Gastrocnemius medialis (tissue), 4 donors: ENCODE results near the gene RASGEF1B. TPM values are rescaled to one million over a fixed set of nuclear protein-coding genes. Genes with fewer than 3 reads are reported as not detected.

ENCODE experiments used
- ATAC-seq, 2 donors: fragments of 150-250 bp; one replicate each; pipeline ENCODE4 v1.9.1; 2016
- DNase-seq, 2 donors: peaks; one replicate each; pipeline ENCODE4 v3.0.0-alpha.2; 2019
- H3K27ac ChIP-seq, 4 donors: fragments of 200-600 bp; sonication (generic); 1 replicate in 1 of 4; 2 replicates in 3 of 4; pipeline ENCODE4 v1.5.1; 2016 to 2018; ENCODE audit warnings: mild to moderate bottlenecking in 2 of 4, moderate library complexity in 1 of 4
- H3K27me3 ChIP-seq, 3 donors: fragments of 200-600 bp; sonication (generic) in 2 of 3; 1 replicate in 1 of 3; 2 replicates in 2 of 3; pipeline versions ENCODE4 v1.5.1 to v1.6.0; 2016 to 2019; ENCODE audit warnings: mild to moderate bottlenecking in 1 of 3, moderate library complexity in 1 of 3
- H3K36me3 ChIP-seq, 2 donors: fragments of 200-600 bp; sonication (generic) in 1 of 2; one replicate each; pipeline ENCODE4 v1.5.1; 2017 to 2018
- H3K4me1 ChIP-seq, 2 donors: fragments of 200-600 bp; sonication (generic) in 1 of 2; one replicate each; pipeline ENCODE4 v1.5.1; 2016 to 2017; ENCODE audit warnings: mild to moderate bottlenecking in 2 of 2
- H3K4me3 ChIP-seq, 4 donors: fragments of 200-600 bp; sonication (generic) in 3 of 4; 1 replicate in 1 of 4; 2 replicates in 3 of 4; pipeline ENCODE4 v1.5.1; 2016 to 2019; ENCODE audit warnings: mild to moderate bottlenecking in 2 of 4
- H3K9me3 ChIP-seq, 3 donors: fragments of 200-600 bp; sonication (generic) in 2 of 3; 1 replicate in 1 of 3; 2 replicates in 2 of 3; pipeline ENCODE4 v1.5.1; 2016 to 2019
- POLR2A ChIP-seq, 2 donors: fragments of 450-650 bp; IDR thresholded peaks; one replicate each; pipeline ENCODE4 v1.6.1; 2017; ENCODE audit warnings: antibody characterized with exemption in 2 of 2, mild to moderate bottlenecking in 2 of 2, moderate library complexity in 2 of 2
- in situ Hi-C, 4 donors: fragments of 200-750 bp; cut with MboI; loops; one replicate each; pipeline versions ENCODE4 v1.15.0 to v1.8.0; 2017; ENCODE audit warnings: low sequenced_read_pairs in 4 of 4
- intact Hi-C: fragments of 100-400 bp; cut with DNase I; formaldehyde crosslinking; loops from one replicate; pipeline ENCODE4 v1.15.1; 2023; ENCODE audit warnings: low total_unique reads
- total RNA-seq, 4 donors: library from RNA; depleted of rRNA; stranded (reverse); fragments of >200 nt; gene quantifications; one replicate each; pipeline versions ENCODE4 v1.1.0 to v1.2.3, GENCODE V29; 2016
- TF ChIP-seq, protein P1 (sequence below), 5 experiments: fragments of 450-650 bp in 3 of 5; fragments of 200-600 bp in 2 of 5; sonication (generic) in 2 of 5; IDR thresholded peaks in 4 of 5; conservative IDR thresholded peaks in 1 of 5; 1 replicate in 4 of 5; 2 replicates in 1 of 5; pipeline ENCODE4 v1.5.1; 2016 to 2019; ENCODE audit warnings: antibody characterized with exemption in 5 of 5, mild to moderate bottlenecking in 3 of 5, moderate library complexity in 3 of 5

RASGEF1B gene
- total RNA-seq, 4 donors from 2014 or later, result 1.9 to 6.0 (median 5.2) TPM

GRCh38 chr4:81468678-81469077, 3.0 kb downstream of the RASGEF1B start:
- TF ChIP-seq POLR2A (IDR thresholded peaks at IDR 0.05), result no peak
- TF ChIP-seq, protein P1, sequence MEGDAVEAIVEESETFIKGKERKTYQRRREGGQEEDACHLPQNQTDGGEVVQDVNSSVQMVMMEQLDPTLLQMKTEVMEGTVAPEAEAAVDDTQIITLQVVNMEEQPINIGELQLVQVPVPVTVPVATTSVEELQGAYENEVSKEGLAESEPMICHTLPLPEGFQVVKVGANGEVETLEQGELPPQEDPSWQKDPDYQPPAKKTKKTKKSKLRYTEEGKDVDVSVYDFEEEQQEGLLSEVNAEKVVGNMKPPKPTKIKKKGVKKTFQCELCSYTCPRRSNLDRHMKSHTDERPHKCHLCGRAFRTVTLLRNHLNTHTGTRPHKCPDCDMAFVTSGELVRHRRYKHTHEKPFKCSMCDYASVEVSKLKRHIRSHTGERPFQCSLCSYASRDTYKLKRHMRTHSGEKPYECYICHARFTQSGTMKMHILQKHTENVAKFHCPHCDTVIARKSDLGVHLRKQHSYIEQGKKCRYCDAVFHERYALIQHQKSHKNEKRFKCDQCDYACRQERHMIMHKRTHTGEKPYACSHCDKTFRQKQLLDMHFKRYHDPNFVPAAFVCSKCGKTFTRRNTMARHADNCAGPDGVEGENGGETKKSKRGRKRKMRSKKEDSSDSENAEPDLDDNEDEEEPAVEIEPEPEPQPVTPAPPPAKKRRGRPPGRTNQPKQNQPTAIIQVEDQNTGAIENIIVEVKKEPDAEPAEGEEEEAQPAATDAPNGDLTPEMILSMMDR (IDR thresholded peaks at IDR 0.05 in 4 of 5, conservative IDR thresholded peaks at IDR 0.05 in 1 of 5), result no peak
- in situ Hi-C loops, result loop anchor here (5.0 to 25.0 kb wide), 5 partner anchors 366 to 819 kb away; no protein-coding TSS in a partner anchor
- H3K9me3 ChIP-seq, result no peaks in the 10 kb centered on the region
- H3K27me3 ChIP-seq, result no peaks in the 10 kb centered on the region
- ATAC-seq (no peak), DNase-seq (no peak)
- intact Hi-C loops, result no loop called here
- H3K36me3 ChIP-seq, result no peaks in the 10 kb centered on the region
- H3K27ac ChIP-seq, result peak overlapping the region; percentile 1 to 90 (median 52)
- H3K4me3 ChIP-seq, result no peak overlapping the region
- H3K4me1 ChIP-seq, result peaks cover 0 to 17% of the 10 kb centered on the region in 2 donors

GRCh38 chr4:81467672-81467964, 4.1 kb downstream of the RASGEF1B start:
- Histone ChIP-seq H3K27ac (no peak overlapping the region), H3K4me3 (no peak overlapping the region), H3K9me3 (no peaks in the 10 kb centered on the region), H3K36me3 (no peaks in the 10 kb centered on the region), H3K4me1 (peaks cover 2 to 17% of the 10 kb centered on the region in 2 donors), H3K27me3 (no peaks in the 10 kb centered on the region)
- DNase-seq, result no peak
- intact Hi-C loops, result loop anchor here (1.0 to 2.0 kb wide), 2 partner anchors 377 to 801 kb away; no protein-coding TSS in a partner anchor
- TF ChIP-seq, protein P1 (IDR thresholded peaks at IDR 0.05 in 4 of 5, conservative IDR thresholded peaks at IDR 0.05 in 1 of 5), result peak in 1 of 5 experiments; percentile 2
- TF ChIP-seq POLR2A (IDR thresholded peaks at IDR 0.05), result no peak
- no peak for ATAC-seq
- in situ Hi-C loops, result loop anchor here (5.0 to 25.0 kb wide), 5 partner anchors 367 to 820 kb away; no protein-coding TSS in a partner anchor

DNA sequence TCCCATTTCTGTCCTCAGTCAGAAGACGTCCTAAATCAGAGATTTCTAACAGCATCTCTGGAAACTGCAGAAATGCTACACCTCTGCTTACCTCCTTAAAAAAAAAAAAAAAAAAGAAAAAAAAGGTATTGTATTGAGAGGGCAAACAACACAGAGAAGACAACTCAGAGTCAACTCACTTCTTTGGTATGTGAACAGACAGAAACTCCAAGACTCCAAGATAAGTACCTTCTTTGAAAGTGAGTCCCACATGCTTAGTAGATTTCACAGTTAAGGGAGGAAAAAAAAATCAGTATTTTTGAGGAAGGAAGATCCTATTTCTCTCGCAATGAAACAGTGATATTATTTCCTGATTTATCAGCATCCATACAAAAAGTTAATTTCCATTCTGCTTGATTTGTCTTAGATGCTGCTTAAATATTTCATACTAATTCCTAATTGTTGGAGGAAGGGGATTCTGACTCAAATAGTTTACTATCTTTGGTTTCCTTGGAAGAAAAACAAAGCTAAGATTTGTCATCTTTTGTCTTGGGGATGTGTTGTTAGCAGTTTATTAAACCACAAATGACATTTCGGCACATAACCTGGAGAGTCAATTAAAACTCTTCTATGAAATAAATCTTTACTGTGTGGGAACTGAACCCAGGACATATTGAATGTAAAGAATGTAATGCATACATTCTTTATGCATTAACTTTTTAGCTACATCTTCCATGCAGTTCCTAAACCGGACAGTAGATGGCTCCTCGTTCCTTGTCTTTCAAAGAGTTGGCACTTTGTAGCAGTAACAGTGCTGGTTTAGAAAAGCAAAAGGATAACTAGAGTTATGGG, 4.7 kb downstream of the RASGEF1B start:
- Histone ChIP-seq H3K9me3 (no peaks in the 10 kb centered on the region), H3K27ac (no peak overlapping the region), H3K4me1 (peaks cover 3 to 17% of the 10 kb centered on the region in 2 donors), H3K4me3 (no peak overlapping the region), H3K36me3 (no peaks in the 10 kb centered on the region), H3K27me3 (no peaks in the 10 kb centered on the region)
- DNase-seq (peak; percentile 22 to 39), ATAC-seq (no peak)
- in situ Hi-C loops, result loop anchor here (5.0 to 25.0 kb wide), 5 partner anchors 368 to 820 kb away; no protein-coding TSS in a partner anchor
- intact Hi-C loops, result loop anchor here (1.0 to 2.0 kb wide), 2 partner anchors 377 to 802 kb away; no protein-coding TSS in a partner anchor
- TF ChIP-seq POLR2A (IDR thresholded peaks at IDR 0.05), result no peak
- TF ChIP-seq, protein P1 (IDR thresholded peaks at IDR 0.05 in 4 of 5, conservative IDR thresholded peaks at IDR 0.05 in 1 of 5), result peak; percentile 83 to 92 (median 90)

DNA sequence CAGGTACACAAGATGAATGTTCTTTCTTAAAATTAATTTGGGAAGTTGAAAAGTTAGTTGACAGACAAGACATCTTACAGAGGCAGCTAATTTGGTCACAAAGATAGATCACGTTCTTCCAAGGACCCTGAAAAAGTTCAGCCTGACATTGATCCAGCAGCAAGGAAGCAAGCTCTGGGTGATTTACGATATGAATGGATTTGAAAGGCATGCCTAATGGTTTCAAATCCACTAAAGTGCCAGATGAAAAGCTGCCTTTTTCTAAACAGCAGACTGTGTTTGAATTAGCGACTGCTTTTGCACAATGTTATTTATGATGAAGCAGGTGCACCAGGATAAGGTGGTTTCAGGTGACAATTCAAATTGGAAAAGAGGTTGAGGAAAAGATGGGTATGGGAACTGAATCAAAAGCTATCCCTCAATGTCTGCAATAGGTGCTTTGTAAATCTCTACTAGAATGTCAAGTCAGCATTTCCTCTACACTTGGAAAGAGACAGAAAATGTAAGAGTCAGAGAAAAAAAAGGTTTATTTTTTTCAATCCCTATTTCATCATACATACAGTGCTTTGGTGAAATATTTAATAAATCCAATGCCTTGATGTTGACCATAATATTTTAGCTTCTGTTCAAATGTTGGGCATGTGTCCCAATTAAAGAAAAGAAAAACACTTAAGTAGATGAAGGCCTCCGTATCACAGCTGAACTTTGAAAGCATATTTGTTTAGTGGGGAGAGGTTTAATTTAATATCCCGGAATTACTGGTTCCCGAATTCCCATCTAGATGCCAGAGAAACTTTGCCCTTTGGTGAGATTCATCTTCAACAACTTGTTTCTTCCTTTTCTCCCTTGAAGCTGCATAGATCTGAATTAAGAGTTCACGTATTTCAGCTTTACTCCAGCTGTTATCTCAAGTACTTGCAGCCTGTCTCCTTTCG, 6.0 kb downstream of the RASGEF1B start:
- ATAC-seq (no peak), DNase-seq (no peak)
- Histone ChIP-seq H3K27ac (no peak overlapping the region), H3K4me1 (peaks cover 3 to 17% of the 10 kb centered on the region in 2 donors), H3K9me3 (no peaks in the 10 kb centered on the region), H3K27me3 (no peaks in the 10 kb centered on the region), H3K36me3 (no peaks in the 10 kb centered on the region), H3K4me3 (no peak overlapping the region)
- TF ChIP-seq, protein P1 (IDR thresholded peaks at IDR 0.05 in 4 of 5, conservative IDR thresholded peaks at IDR 0.05 in 1 of 5), result no peak
- no peak for TF ChIP-seq POLR2A (IDR thresholded peaks at IDR 0.05)
- intact Hi-C loops (loop anchor here (2.0 kb wide), 1 partner anchor 803 kb away; no protein-coding TSS in a partner anchor), in situ Hi-C loops (loop anchor here (5.0 to 25.0 kb wide), 5 partner anchors 369 to 822 kb away; no protein-coding TSS in a partner anchor)
